Mucosa of gallbladder (tissue), 1 donor: ENCODE results near the gene SLC12A4. TPM values are rescaled to one million over a fixed set of nuclear protein-coding genes. Genes with fewer than 3 reads are reported as not detected.
"Not testable (repeated sequence)": the region's sequence is repeated elsewhere in the genome, so short reads cannot be mapped to it uniquely, and the experiment has no call there.

Source experiments
- DNase-seq: peaks from one replicate; pipeline ENCODE4 v3.0.0-alpha.2; 2020; ENCODE audit warnings: low spot score
- total RNA-seq: library from RNA; stranded (reverse); gene quantifications from one replicate; pipeline ENCODE4 v1.2.1, GENCODE V29; 2021
- donor health status: DM: no; HTN: no; CAD: no.

Gene SLC12A4
- total RNA-seq, 1 donor from 2014 or later: 76.6 TPM

DNA sequence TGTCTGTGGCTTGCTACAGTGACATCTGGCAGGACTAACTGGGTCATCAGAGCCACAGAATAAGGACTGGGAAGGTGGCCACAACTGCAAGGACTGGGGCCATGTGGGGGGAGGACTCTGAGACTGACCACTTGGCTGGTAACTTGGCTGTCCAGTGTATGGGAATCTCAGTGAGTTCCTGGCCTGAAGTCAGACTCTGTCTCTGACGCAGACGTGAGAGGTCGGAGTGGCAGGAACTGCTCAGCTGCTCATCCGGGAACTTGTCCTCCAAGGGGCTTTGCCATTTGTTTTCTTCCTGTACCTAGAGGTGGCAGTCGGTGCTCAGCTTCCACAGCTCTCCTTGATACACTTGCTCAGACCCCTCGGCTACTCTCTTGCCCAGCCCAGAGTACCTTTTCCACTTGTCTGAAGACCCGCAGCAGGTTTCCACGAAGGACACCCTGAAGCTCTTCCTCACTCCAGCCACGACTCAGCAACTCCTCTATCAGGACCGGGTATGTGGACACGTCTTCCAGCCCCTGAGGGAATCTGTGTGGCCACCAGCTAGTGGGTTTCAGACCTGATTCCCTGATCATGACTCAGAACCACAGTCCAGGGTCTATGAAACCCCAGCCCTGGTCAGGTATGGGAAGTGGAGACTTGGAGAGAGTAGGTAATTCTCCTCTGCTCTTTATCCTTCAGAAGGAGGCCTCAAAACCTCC is 19.2 kb upstream of the SLC12A4 start:
- DNase-seq: no peak

DNA sequence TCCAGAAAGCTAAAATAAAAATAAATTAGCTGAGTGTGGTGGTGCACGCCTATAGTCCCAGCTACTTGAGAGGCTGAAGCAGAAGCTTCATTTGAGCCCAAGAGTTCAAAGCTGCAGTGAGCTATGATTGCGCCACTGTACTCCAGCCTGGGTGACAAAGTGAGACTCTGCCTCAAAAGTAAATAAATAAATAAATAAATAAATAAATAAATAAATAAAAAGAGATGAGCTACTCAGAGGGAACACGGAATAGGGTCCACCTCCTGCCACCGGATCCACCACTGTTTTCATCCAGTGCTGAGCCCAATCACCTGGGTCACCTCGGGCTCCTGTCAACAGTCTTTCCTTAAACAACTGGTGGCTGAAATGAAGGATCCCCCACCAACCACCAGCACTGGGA is 18.5 kb upstream of the SLC12A4 start:
- DNase-seq: no peak

DNA sequence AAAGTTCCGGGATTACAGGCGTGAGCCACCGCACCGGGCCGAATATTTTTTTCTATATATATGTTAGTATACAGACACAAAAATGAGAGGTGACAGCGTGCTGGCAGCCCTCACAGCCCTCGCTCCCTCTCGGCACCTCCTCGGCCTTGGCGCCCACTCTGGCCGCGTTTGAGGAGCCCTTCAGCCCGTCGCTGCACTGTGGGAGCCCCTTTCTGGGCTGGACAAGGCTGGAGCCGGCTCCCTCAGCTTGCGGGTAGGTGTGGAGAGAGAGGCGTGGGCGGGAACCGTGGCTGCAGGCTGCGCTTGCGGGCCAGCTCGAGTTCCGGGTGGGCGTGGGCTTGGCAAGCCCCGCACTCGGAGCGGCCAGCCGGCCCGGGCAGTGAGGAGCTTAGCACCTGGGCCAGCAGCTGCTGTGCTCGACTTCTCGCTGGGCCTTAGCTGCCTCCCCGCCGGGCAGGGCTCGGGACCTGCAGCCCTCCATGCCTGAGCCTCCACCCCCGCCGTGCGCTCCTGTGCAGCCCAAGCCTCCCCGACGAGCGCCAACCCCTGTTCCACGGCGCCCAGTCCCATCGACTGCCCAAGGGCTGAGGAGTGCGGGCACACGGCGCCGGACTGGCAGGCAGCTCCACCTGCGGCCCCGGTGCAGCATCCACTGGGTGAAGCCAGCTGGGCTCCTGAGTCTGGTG is 13.7 kb upstream of the SLC12A4 start:
- DNase-seq: no peak

DNA sequence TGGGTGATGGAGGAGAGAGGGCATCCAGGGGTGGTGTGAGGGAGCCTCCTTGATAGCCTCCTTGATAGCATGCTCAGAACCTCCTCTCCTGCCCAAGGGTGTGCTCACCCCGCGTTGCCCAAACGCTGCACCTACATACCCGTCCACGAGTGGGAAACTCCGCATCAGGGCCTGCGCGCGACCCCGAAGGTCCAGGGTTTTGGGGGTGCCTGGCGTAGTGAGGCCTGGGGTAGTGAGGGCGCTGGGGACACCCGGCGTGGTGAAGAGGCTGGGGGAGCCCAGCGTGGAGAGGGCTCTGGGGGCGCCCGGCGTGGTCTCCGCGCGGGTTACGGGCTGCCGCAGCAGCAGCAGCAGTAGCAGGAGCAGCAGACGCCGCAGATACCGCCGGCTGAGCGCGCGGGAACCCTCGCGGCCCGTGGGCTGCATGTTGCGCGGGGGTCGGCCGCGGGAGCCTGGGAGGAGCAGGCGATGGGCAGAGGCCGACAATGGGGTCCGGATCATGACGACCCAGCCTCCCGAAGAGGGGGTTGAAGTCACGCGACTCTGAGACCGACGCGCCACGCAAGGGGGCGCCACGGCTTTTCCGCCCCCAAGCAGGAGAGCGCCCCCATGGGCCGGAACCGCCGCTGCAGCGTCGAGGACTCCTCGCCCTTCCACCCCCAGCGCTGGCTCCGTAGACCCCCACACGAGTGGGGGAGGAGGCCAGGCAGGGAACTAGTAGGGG is 11.7 kb upstream of the SLC12A4 start, which contains the start of gene DPEP3:
Gene DPEP3, minus strand, starts transcription at position 545 of the 724 bp plus-strand sequence. Its CDS starts 119 bp downstream, at position 426.
- DNase-seq: no peak

DNA sequence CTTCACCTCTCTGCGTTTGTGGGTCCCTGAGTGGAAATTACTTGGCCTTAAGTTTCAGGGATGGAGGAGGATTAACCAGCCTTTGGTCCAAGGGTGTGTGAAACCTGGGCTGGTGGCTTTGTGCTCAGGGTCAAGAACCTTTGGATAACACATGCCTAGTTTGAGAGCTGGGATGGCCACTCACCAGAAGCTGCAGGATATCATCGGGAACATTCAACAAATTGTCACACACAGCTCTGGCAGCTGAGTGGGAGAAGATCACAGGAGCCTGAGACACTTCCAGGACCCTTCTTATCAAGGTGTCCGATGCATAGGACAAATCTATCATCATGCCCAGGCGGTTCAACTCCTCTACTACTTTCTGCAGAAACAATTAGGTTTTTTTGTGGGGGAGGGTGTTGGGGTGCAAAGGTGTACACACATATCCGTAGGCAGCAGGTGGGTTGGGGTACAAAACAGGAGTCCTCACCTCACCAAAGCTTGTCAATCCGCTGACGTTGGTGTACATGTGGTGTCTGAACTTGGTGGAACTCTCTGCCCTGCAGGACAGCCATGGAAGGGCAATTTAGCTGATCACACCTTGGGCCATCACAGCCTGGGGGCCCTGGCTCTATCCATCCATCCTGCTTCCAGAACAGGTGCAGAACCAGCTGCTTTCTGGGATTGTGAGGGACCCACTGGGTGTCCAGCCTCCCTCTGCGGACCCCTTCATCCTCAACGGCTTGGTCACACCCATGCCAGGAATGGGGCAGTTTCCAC is 9.2 kb upstream of the SLC12A4 start:
- DNase-seq: no peak

DNA sequence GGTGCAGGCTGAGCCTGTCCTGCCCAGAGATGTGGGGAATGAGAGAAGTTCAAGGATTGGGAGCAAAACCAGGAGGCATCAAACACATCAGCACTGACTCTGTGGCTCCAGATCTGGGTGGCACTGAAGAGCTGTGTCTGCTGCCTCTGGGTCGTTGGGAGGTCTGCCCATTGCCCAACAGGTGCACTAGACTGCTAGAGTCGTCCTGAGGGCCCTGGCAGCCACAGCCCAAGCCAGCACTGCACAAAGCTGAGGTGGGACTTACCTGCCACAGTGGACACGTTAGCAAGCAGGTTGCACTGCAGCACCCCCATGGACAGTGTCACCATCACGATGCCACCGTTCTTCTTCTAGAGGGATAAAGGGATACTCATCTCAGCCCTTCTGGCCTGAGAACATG is 8.6 kb upstream of the SLC12A4 start:
- no peak for DNase-seq

DNA sequence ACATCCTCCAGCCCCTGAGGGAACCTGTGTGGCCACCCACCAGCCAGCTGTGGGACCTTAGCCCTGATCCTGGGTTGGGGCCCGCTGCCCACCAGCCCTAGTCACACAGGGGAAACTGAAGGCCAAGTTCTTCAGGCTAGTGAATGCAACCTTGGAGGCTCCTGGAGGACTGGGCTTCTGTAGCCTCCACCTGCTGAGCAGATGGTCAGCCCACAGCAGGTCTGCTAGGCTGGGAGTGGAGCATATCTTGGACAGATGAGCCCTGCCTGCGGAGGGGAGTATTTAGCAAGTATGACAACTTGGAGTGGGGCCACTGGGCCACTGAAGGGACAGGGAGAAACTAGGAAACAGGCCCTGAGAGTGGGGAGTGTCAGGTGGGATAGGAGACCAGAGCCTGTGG is 7.8 kb upstream of the SLC12A4 start:
- no peak for DNase-seq

DNA sequence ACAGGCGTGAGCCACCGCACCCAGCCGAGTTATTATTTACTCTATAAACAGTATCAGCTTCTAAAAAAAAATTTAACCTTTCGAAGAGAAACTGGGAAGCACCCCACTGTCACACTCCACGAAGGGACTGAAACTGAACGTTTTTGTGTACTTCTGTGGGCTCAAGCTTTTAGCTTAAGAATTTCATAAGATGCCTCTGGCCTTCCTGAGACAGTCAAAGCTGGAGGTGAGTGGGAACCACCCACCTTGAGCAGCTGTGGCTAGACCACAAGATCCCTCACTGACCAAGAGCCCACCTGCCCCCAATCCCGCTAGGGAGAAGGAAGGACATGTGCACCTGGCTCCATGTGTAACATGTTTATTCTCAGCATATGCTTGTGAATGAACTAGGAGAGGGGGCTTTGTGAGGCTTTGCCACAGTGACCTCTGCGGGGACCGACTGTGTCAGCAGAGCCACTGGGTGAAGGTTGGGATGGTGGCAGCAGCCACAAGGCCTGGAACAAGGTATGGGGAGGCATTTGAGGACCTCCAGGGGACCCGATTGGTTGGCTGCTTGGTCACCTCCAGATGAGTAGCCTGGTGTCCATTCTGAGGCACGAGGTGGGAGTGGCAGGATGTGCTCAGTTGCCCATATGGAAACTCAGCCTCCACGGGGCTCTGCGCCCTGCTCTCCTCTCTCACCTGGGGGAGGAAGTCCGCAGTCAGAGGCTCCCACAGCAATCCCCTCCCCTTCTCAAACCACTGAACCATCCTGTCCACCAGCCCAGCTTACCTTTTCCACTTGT is 7.1 kb upstream of the SLC12A4 start:
- no peak for DNase-seq

DNA sequence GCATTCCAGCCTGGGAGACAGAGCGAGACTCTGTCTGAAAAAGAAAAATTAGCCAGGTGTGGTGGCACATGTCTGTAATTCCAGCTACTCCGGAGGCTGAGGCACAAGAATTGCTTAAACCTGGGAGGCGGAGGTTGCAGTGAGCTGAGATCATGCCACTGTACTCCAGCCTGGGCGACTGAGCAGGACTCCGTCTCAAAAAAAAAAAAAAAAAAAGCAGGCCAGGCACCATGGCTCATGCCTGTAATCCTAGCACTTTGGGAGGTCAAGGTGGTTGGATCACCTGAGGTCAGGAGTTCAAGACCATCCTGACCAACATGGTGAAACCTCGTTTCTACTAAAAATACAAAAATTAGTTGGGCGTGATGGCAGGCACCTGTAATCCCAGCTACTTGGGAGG is 3.8 kb upstream of the SLC12A4 start:
- DNase-seq: not testable (repeated sequence)

DNA sequence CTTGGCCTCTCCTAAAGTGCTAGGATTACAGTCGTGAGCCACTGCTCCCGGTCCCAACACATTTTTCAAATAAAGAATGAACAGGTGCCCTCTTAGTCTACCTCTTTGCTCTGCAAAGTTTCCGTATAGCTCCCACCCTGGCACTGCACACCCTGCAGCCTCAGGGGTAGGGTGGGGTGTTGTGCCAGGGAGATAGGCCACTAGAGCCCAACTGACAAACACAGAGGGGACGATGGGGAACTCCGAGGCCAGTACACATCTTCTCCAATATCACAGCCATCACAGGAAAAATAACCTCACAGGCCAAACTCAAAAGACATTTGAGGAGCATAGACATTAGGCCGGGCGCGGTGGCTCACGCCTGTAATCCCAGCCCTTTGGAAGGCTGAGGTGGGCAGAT is 2.7 kb upstream of the SLC12A4 start:
- DNase-seq: no peak

DNA sequence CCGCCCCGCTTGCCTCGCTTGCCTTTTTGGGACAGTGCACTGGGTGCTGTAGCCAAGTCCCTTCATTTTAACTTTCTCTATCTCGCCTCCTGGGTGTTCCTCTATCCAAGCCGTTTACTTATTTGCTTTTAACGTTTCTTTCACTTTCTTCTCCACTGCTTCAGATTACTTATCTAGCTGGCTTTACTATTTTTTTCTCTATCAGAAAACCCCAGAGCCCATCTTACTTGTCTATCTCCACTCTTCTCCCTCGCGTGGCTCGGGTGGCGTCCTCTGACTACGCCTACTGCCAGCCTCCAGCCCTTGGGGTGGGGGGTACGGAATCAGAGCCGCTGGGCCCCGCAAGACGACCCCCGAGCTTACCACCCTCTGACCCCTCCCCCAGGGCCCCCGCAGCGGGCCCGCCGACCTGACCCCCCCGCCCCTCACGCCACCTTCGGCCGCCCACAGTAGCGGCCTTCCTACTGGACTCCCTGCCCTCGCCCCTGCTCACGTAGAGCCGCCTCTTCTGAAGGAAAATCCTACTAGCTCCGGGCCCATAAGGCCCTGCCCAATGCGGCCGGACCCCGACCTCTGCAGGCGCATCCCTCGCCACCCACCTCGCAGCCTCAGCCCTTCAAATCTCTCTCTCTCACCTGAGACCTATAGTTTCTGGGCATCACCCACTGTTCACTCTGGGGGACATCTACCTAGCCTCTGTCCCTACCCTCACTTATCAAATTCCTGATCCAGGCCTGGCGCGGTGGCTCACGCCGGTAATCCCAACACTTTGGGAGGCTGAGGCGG is 1.0 kb upstream of the SLC12A4 start:
- DNase-seq: no peak

DNA sequence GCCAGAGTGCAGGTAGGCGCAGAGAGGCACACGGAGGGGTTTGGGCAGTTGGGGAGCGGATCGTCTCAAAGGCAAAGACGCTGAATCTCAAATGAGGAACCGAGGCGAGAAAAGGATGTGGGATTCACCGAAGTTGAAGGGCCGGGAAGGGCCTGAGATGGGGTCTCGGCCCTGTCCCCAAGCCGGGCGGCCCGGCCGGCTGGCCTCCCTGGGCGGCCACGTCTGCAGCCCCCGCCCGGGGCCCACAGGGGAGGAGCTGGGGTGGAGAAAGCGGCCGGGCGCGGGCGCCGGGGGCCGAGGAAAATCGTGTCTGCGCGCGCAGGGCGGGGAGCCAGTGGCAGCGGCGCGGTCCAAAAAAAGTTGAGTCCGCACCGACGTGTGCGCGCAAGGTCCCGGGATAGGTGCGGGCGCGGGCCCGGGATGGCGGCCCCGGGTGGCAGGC is 458 bp downstream of the SLC12A4 start:
- no peak for DNase-seq

DNA sequence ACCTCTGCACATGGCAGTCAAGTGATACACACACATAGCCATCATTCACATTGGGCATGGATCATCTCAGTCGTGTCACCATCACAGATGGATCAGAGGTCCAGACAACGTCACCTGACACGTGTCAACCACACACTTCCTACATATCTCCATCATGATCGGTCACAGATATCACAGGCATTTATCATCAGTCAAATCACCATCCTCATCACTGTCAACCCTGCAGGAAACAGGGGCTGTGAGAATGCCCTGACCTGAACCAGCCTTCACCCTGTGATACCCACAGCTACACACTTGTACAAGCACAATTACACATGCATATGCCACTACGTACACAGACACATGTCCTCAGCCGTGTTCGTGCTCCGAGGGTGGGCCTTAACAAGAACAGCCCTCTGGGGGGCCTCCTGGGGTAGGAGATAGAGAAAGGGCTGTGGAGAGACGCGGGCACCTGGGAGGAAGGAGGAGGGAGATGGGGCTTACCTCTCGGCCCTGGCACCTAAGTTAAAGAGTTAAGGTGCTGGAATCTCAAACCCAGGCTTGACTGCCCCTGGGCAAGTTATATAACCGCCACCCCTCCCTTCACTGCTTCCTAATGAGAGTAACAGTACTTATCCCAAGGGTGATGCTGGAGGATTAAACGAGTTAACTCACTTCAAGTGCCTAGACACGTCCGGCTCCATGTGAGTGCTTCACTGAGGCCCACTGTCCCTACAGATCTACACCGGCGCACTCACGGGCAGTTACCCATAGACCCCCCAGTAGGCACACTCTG is 1.1 kb downstream of the SLC12A4 start:
- DNase-seq: no peak

DNA sequence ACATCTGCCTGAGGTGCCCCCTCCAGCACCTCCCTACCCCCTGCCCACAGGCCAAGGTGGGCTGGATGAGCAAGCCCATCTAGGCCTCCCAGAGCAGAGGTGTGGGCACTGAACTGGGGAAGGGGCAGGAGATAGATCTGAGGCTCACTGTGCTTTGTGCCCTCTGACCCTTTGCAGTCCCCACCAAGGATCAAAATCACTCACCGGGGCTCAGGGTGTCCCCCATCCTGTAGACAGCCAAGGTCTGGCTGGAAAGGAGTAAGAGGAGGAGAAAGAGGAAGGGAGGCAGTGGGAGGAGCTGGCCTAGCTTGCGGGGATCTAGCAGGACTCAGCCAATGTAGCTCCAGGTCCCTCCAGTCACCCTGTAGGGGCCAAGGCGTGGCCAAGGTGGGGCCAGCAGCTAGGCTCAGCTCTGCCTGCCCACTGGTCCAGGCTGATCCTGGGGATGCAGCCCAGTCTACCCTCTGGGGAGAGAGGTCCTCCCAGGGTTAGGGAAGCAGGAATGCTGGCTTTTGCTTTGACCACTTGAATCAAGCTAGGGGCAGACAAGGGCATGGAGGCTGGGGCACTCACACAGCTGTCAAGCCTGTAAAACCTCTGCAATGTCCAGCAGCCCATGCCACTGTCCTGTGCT is 1.8 kb downstream of the SLC12A4 start:
- no peak for DNase-seq

DNA sequence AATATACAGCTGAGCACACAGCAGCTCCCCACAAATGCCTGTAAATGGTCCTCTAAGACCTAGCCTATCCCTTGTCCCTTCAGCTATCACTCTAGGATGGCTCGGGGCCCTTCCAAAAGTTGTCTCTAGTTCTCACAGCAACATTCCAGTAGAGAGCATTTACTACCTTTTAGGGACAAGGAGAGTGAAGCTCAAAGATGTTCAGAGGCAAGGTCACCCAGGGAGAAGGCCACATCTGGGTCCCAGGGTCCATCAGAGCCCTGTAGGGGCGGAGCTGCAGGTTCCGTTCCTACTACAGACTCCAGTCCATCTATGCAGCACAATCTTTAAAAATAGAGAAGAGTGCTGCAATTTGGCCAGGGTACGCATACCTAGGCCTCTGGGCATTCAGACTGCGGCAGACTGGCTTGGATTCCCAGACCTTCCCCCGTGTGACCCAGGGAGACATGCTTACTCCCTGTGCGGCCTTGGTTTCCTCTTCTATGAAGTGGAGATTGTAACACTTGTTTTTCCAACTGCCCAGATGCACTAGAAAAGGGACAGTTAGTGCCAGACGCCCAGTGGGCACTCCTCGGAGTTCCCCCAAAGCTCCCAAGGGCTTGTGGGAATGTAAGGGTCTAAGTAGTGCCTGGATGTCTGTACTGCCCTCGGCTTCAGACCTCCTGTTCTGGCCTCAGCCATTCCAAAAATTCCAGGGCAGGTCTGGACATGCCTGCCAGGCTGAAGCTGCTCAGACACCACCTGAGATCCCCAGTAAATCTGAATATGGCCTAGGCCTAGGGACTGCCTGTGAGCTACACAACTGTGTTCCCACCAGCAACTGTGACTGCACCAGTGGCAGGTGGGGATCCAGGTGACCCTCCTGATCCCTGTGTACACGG is 2.5 kb downstream of the SLC12A4 start:
- DNase-seq: no peak

DNA sequence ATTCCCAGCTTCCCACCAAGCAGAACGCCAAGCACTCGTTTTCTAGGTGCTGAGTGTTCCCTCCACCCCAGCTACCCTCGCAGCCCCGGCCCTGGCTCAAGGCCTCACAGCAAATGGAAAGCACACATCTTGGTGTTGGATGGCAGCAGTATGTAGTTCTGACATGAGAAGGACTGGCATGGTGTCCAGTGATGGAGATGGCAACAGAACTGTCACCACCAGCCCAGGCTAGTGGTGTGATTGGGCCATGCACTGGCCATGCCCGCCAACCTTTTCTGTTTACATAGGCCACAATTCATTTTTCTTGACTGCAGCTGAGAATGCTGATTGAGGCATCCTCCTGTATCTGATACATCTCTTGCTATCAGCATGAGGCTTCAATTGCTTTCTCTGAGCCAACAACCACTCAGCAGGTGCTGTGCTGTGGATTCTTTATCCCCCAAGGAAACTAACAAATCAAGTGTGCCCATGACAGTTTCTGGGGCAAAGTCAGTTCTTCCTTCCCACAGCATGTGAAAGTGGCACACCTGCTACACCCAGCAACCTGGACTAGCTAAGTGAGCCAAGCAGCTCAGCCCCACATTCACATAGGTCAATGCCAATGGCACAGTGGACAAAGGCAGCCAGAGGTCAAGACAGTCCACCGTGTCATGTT is 3.8 kb downstream of the SLC12A4 start:
- DNase-seq: no peak

DNA sequence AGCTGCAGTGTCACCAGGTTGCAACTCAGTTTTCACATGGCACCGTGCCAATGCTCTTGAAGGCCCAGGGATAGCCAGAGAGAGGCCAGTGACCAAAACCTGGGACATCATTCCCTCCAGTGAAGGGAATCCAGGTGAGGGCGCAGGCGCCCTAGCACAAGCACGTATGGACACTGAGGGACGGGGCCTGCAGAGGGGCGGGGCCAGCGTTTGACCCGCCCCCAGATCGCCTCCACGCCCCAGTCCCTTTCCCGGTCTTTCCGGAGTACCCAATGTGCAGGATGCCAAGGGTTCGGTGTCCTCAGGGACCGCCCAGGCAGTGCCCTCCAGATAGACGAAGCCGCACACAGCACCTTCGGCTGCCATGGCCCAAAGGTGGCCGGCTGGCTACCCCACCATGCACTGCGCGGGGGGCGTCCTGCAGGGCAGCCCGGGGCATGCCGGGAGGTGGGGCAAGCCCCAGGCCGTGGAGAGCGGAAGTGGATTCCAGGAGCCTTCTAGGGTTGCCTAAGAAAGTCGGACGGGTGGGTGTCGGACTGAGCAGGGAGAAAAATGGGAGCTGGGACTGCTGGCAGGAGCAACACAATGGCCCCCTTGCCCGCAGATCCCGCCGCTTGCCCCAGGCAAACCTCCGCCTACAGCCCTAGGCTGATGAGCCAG is 4.6 kb downstream of the SLC12A4 start:
- no peak for DNase-seq
